Common myeloid progenitor, CD34-positive (primary cell): ENCODE measurements around the gene OGDHL.

Source experiments
- CTCF ChIA-PET: fragments of 350-600 bp; sonication (Branson Sonifier 250); formaldehyde crosslinking; loops from one replicate; lab custom pipeline; 2021; ENCODE audit warnings: antibody characterized with exemption; lab: Charles Lee
- POLR2A ChIA-PET: fragments of 350-600 bp; sonication (Branson Sonifier 250); formaldehyde crosslinking; loops from one replicate; lab custom pipeline; 2021; ENCODE audit warnings: antibody characterized with exemption; lab: Charles Lee
- DNase-seq, 3 donors: peaks; one replicate each; pipeline versions ENCODE4 v3.0.0 to v3.0.0-alpha.2; 2013
- H3K27ac ChIP-seq, 2 experiments: 1 replicate in 1 of 2; 2 replicates in 1 of 2; pipeline ENCODE4 v1.7.0; 2013; ENCODE audit warnings: inconsistent platforms in 2 of 2, low read length in 2 of 2, mild to moderate bottlenecking in 2 of 2, low read depth in 1 of 2, moderate library complexity in 1 of 2; ENCODE audit not compliant: severe bottlenecking in 2 of 2, insufficient read depth in 1 of 2, poor library complexity in 1 of 2
- H3K27me3 ChIP-seq, 5 experiments: replicated peaks in 2 of 5; 1 replicate in 3 of 5; 2 replicates in 2 of 5; pipeline versions ENCODE4 v1.6.1 to v1.7.0; 2013; ENCODE audit warnings: low read length in 4 of 5, mild to moderate bottlenecking in 2 of 5, moderate library complexity in 2 of 5, inconsistent platforms in 1 of 5; ENCODE audit not compliant: insufficient read depth in 5 of 5, control insufficient read depth in 4 of 5
- H3K36me3 ChIP-seq, 4 experiments: 1 replicate in 2 of 4; 2 replicates in 2 of 4; pipeline versions ENCODE4 v1.6.1 to v1.7.0; 2013; ENCODE audit warnings: low read length in 3 of 4, control low read depth in 1 of 4, mild to moderate bottlenecking in 1 of 4; ENCODE audit not compliant: control insufficient read depth in 4 of 4, insufficient read depth in 4 of 4
- H3K4me1 ChIP-seq, 4 experiments: 1 replicate in 3 of 4; 2 replicates in 1 of 4; pipeline versions ENCODE4 v1.6.1 to v1.7.1; 2013; ENCODE audit warnings: low read length in 3 of 4, mild to moderate bottlenecking in 3 of 4, control low read depth in 1 of 4, inconsistent platforms in 1 of 4, moderate library complexity in 1 of 4; ENCODE audit not compliant: control insufficient read depth in 4 of 4, insufficient read depth in 4 of 4; ENCODE audit errors: control extremely low read depth in 1 of 4
- H3K4me3 ChIP-seq, 7 experiments: 1 replicate in 4 of 7; 2 replicates in 3 of 7; pipeline versions ENCODE4 v1.5.1 to v1.7.0; 2013; ENCODE audit warnings: mild to moderate bottlenecking in 7 of 7, low read length in 6 of 7, moderate library complexity in 6 of 7, inconsistent platforms in 2 of 7, low read depth in 2 of 7, control low read depth in 1 of 7; ENCODE audit not compliant: insufficient read depth in 4 of 7, control insufficient read depth in 1 of 7; ENCODE audit errors: extremely low read depth in 1 of 7
- H3K9me3 ChIP-seq, 5 experiments: 1 replicate in 4 of 5; 2 replicates in 1 of 5; pipeline versions ENCODE4 v1.6.1 to v1.7.1; 2013; ENCODE audit warnings: low read length in 4 of 5, mild to moderate bottlenecking in 2 of 5, inconsistent platforms in 1 of 5, low read depth in 1 of 5, moderate library complexity in 1 of 5; ENCODE audit not compliant: control insufficient read depth in 4 of 5, insufficient read depth in 2 of 5; ENCODE audit errors: control extremely low read depth in 1 of 5
- WGBS: methylation state at CpG from one replicate; pipeline ENCODE4 v1.1.5; 2013; ENCODE audit not compliant: insufficient coverage; 5-methylcytosine and 5-hydroxymethylcytosine counted together

OGDHL gene

DNA sequence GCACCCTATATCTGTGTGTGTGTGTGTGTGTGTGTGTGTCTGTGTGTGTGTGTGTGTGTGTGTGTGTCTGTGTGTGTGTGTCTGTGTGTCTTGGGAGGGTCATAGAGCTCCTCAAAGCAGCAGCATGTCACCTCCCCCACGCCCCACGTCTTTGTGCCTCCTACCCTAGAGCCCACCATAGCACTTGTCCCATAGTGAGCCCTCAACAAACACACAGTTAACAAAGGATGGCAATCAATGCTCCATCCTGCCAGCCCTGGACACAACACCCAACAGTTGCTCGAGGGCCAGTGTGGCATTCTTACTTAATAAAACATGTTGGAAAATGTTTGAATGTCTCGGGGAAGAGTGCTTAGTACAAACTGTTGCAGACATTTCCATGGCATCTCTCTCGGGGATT, 52.2 kb downstream of the OGDHL start:
- ChIA-PET POLR2A (no interaction called here), CTCF (no interaction called here)
- no peak overlapping the region for H3K4me3 ChIP-seq
- no peaks in the 10 kb centered on the region for H3K36me3 ChIP-seq
- H3K27ac ChIP-seq: no peak overlapping the region
- peaks cover 0 to 2% (median 0%) of the 10 kb centered on the region in 5 experiments for H3K9me3 ChIP-seq
- DNase-seq: no peak
- 90% methylated on average over 2 of the region's 5 CpGs for WGBS
- H3K4me1 ChIP-seq: no peaks in the 10 kb centered on the region
- H3K27me3 ChIP-seq: peaks cover 0 to 12% (median 3%) of the 10 kb centered on the region in 5 experiments

DNA sequence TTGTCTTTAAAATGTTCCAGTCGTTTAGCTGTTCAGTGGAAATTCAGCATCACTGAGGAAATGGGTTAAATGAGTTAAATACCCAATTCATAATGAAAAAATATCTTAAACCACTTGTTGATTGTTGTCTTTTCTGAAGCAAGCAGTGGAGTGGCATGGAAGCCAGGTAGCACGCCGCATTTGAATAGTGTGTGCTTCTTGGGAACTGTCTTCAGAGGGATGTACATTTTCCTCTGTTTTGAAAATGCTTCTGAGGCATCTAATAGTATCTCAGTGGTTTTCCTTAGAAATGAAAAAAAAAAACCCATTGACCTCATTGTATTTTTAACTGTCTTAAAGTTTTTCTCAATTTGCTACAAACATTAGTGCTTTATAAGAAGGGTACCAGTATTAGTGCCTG, 54.5 kb downstream of the OGDHL start:
- Histone ChIP-seq H3K27me3 (peaks cover 0 to 12% (median 3%) of the 10 kb centered on the region in 5 experiments), H3K27ac (no peak overlapping the region), H3K9me3 (peaks cover 0 to 4% (median 0%) of the 10 kb centered on the region in 5 experiments), H3K36me3 (no peaks in the 10 kb centered on the region), H3K4me3 (no peak overlapping the region), H3K4me1 (no peaks in the 10 kb centered on the region)
- DNase-seq: no peak
- ChIA-PET POLR2A (no interaction called here), CTCF (no interaction called here)
- 100% methylated on average over 2 of the region's 3 CpGs for WGBS

DNA sequence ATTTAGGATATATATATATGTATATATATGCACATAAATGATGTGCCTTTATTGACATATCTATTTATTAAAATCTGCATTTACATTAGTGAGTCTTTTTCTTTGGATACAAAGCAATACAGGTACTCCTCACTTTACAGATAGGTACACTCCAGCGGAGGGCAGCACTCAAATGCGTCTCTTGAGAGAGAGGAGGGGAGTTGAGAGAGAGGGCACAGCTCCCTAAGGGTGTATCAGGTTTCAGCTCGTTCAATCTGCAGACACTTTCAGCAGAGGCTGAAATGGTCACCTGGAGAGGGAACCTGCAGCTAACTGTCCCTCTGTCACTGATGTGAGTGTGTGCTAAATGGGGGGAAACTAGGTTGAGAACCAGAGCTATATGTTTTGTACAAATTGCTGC, 61.1 kb downstream of the OGDHL start:
- no peak for DNase-seq
- H3K27ac ChIP-seq: no peak overlapping the region
- POLR2A ChIA-PET: no interaction called here
- CTCF ChIA-PET: no interaction called here
- no peak overlapping the region for H3K4me3 ChIP-seq
- H3K27me3 ChIP-seq: peaks cover 0 to 19% (median 5%) of the 10 kb centered on the region in 5 experiments
- no peaks in the 10 kb centered on the region for H3K36me3 ChIP-seq
- H3K9me3 ChIP-seq: peaks cover 0 to 4% (median 0%) of the 10 kb centered on the region in 5 experiments
- no CpG with 5 or more reads among the region's 3 CpGs for WGBS
- H3K4me1 ChIP-seq: no peaks in the 10 kb centered on the region

GRCh38 chr10:49700211-49700610, 61.9 kb downstream of the OGDHL start:
- POLR2A ChIA-PET: no interaction called here
- Histone ChIP-seq H3K27ac (no peak overlapping the region), H3K9me3 (peaks cover 0 to 4% (median 0%) of the 10 kb centered on the region in 5 experiments), H3K4me3 (no peak overlapping the region), H3K36me3 (no peaks in the 10 kb centered on the region), H3K27me3 (peaks cover 0 to 22% (median 8%) of the 10 kb centered on the region in 5 experiments), H3K4me1 (no peaks in the 10 kb centered on the region)
- WGBS: 94% methylated on average over 3 of the region's 3 CpGs
- CTCF ChIA-PET: no interaction called here
- no peak for DNase-seq

- Histone ChIP-seq H3K27me3 (peaks cover 0 to 29% (median 13%) of the 10 kb centered on the region in 5 experiments), H3K36me3 (no peaks in the 10 kb centered on the region), H3K27ac (no peak overlapping the region), H3K9me3 (peaks cover 0 to 5% (median 0%) of the 10 kb centered on the region in 5 experiments), H3K4me1 (no peaks in the 10 kb centered on the region), H3K4me3 (no peak overlapping the region)
- POLR2A ChIA-PET: no interaction called here
- CTCF ChIA-PET: no interaction called here
- DNase-seq: no peak
- 88% methylated on average over 9 of the region's 9 CpGs for WGBS
Observed at GRCh38 chr10:49698679-49699078, 63.4 kb downstream of the OGDHL start.

GRCh38 chr10:49696311-49696710, 65.8 kb downstream of the OGDHL start:
- POLR2A ChIA-PET: no interaction called here
- 83% methylated on average over 7 of the region's 7 CpGs for WGBS
- Histone ChIP-seq H3K9me3 (peaks cover 0 to 8% (median 5%) of the 10 kb centered on the region in 5 experiments), H3K36me3 (no peaks in the 10 kb centered on the region), H3K27ac (no peak overlapping the region), H3K4me3 (no peak overlapping the region), H3K4me1 (no peaks in the 10 kb centered on the region), H3K27me3 (peaks cover 0 to 49% (median 24%) of the 10 kb centered on the region in 5 experiments)
- CTCF ChIA-PET: no interaction called here
- DNase-seq: no peak

DNA sequence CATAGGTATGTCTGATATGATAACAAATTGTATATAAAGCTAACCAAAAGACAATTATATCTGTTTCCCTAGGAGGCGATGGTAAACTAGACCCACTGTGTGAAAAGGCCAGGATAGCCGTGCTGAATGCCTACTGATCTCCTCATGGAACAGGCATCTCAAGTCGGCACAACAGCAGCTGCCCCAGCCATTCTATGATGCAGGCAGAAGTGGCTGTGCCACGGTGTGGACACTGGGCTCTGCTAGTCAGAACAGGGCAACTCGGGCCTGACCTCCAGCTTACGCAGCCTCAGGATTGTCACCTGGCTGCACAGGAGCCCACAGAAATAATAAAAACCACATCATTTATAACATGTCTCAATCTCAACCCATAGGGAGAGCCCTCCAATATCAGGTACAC, 67.7 kb downstream of the OGDHL start:
- Histone ChIP-seq H3K36me3 (no peaks in the 10 kb centered on the region), H3K27ac (no peak overlapping the region), H3K4me1 (no peaks in the 10 kb centered on the region), H3K27me3 (peaks cover 8 to 60% (median 34%) of the 10 kb centered on the region in 5 experiments), H3K9me3 (peaks cover 0 to 8% (median 5%) of the 10 kb centered on the region in 5 experiments), H3K4me3 (no peak overlapping the region)
- no peak for DNase-seq
- CTCF ChIA-PET: no interaction called here
- POLR2A ChIA-PET: no interaction called here
- WGBS: 92% methylated on average over 5 of the region's 6 CpGs
